DMS153 (cell line): ENCODE data around the gene LLGL2.

ENCODE experiments used
- DNase-seq: peaks from one replicate; lab custom pipeline; 2025; lab: John Stamatoyannopoulos, UW

LLGL2 gene

DNA sequence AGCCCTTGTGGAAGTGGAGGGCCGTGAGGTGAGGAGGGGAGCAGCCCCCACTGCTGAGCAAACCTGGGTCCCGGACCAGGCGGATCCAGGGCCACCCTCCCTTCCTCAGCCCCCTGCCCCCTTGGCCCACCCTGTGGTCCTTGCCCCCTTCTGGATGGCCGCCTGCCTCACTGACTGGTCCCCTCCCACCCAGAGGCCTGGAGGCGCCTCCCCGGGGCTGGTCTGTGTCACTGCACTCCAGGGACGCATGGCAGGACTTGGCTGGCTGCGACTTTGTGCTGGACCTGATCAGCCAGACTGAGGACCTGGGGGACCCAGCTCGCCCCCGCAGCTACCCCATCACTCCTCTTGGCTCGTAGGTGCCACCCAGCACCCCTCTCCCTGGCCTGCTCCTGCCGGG lies 88.5 kb downstream of the LLGL2 start:
- no peak for DNase-seq

DNA sequence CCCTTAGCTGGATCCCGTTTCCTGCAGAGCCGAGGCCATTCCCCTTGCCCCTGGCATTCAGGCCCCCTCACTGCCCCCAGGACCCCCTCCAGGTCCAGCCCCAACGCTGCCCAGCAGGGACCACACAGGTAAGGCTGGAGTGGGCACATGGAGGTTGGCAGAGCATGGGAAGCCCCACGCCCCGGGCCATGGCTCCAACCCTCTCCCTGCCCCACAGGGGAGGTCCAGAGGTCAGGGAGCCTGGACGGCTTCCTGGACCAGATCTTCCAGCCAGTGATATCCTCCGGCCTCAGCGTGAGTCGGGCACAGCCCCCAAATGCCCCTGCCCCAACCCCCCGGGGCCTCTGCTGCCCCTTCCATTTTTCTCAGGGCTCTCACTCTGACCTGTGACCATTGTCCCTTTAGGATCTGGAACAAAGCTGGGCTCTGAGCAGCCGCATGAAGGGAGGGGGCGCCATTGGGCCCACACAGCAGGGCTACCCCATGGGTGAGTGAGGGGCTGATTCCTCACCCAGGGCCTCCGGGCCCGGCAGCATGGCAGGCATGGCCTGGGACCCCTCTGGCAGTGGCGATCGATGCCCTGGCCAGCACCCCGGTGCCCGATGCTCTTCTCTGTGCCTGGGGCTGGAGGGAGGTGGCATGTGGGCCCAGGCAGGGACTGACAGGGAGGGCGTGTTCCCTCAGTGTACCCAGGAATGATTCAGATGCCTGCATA lies 89.2 kb downstream of the LLGL2 start:
- no peak for DNase-seq

DNA sequence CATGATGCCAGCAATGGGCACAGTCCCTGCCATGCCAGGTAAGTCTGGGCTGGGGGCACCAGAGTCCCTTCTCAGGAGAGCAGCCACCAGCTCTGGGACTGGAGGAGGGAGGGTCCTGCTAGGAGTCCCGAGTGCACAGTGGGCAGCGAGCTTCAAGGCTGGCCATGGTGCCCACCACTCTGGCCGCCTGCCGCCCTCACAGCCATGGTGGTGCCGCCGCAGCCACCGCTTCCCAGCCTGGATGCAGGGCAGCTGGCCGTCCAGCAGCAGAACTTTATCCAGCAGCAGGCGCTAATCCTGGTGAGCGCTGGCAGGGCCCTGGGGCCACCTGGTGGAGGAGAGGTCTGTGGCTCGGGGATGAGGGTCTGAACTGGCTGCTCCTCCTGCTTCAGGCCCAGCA lies 89.8 kb downstream of the LLGL2 start:
- DNase-seq, result no peak

DNA sequence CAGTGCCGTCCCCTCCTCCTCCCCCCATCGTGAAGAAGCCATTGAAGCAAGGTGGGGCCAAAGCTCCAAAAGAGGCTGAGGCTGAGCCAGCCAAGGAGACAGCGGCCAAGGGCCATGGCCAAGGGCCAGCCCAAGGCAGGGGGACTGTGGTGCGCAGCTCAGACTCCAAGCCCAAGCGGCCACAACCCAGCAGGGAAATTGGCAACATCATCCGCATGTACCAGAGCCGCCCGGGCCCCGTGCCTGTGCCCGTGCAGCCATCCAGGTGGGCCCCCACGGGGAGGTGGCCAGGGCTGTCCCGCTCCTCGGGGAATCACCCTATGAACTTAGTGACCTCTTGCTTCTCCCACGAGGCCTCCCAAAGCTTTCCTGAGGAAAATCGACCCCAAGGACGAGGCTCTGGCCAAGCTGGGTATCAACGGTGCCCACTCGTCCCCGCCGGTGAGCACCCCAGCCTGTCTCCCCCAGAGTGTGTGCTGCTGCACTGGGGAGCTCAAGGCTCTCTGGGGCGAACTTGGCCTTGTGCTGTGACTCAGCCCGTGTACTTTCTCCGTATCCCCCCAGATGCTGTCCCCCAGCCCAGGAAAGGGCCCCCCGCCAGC lies 91.1 kb downstream of the LLGL2 start:
- no peak for DNase-seq

DNA sequence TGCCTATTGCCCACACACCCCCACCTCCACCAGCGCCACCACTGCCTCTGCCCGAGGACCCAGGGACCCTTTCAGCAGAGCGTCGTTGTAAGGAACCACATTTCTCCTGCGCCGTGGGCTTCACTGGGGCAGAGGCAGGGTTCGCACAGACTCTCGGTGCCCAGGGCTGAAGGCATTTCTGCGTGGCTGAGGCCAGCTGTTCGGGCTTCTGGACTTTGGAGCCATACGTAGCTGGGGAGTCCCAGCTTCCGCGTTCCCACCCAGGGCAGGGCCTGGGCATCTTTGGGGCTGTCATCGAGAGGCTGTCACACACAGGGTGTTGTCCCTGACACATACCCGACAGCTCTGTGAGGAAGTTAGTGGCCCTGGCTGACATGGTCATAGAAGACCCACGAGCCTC lies 91.7 kb downstream of the LLGL2 start:
- no peak for DNase-seq

DNA sequence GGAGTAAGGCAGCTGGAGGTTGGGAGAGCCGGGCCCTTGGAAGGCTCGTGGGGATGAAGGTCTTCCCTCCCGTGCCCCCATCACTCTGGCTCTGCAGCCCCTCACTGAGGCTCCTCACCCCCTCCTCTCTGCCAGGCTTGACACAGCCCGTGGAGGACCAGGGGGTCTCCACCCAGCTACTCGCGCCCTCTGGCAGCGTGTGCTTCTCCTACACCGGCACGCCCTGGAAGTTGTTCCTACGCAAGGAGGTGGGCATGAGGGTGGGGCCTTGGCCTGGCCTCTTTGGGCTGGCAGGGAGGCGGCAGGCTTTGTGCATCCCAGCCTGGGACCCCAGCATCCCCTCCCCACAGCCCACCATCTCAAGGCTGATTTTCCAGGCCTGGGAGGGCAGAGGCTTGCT lies 92.2 kb downstream of the LLGL2 start:
- no peak for DNase-seq

DNA sequence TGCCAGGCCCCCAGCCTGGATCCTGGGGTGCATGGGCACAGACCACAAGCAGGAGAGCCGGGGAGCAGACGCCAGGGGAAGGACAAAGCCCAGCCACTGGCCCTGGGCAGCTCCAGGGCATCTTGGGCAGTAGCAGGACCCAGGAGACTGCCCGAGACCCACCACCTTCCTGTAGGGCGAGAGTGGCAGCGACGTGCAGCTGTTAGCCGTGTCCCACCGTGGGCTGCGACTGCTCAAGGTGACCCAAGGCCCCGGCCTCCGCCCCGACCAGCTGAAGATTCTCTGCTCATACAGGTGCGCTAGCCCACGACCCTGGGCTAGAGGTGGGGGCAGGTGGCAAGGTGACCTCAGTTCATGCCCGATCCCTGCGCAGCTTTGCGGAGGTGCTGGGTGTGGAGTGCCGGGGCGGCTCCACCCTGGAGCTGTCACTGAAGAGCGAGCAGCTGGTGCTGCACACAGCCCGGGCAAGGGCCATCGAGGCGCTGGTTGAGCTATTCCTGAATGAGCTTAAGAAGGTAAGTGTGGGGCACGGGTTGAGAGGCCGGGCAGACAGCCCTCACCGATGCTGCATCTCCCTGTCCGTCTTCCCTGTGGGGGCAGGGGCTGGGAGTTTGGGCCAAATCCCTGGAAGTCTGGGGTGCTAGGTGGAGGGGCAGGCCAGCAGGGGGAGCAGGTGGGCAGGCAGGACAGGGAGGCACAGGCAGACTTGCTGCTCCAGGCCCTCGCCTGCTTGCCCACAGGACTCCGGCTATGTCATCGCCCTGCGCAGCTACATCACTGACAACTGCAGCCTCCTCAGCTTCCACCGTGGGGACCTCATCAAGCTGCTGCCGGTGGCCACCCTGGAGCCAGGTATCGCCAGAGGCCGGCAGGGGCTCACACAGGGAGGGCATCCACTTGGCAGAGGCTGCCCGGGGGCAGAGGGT lies 94.3 kb downstream of the LLGL2 start:
- peak; percentile 33 for DNase-seq

DNA sequence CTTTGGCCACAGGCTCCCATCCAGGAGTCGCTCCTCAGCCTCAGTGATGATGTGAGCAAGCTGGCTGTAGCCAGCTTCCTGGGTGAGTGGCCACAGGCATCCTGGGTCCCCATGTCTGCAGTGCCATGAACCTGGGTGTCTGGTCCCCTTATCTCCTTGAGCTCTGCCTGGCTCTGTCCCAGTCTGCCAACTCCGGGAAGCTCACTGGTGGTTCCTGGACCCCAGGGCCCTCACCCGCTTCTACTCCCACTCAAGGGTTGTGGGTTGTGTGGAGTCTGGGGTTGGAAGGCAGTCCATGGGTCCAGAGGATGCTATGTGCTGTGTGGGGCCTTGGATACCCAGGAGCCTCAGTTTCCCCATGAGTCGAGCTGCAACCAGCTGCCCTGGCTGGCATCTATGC lies 96.0 kb downstream of the LLGL2 start:
- DNase-seq, result no peak

DNA sequence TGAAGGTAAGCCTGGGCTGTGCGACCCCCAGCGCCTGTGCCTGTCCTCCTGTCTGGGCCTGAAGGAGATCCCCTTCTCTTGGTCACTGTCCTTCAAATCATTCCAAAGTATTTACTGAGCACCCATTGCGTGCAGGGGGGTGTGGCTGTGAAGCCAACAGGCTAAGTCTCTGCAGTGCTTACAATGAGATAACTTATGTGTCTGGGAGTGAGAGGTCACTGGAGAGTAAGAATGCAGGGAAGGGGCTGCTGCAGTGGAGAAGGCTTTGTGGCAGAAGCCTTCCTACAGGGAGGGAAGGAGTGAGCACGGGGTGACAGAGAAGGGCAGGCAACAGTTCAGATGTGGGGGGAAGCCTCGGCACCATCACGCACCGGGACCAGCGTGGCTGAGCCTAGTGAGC lies 96.6 kb downstream of the LLGL2 start:
- no peak for DNase-seq

DNA sequence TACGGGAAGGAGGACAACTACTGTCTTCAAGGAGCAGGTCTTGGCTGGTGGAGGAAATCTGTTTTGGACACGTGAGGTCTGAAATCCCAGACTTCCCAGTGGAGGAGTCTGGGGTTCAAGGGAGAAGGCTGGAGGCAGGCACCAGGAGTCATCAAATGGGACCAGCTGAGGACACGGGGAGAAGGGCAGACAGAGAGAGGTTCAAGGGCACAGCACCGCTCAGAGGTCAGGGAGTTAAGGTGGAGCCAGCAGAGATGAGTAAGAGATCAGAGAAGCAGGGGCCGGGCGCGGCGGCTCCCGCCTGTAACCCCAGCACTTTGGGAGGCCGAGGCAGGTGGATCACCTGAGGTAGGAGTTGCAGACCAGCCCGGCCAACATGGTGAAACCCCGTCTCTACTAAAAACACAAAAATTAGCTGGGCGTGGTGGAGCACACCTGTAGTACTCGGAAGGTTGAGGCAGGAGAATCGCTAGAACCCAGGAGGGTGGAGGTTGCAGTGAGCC lies 97.3 kb downstream of the LLGL2 start:
- DNase-seq, result no peak

DNA sequence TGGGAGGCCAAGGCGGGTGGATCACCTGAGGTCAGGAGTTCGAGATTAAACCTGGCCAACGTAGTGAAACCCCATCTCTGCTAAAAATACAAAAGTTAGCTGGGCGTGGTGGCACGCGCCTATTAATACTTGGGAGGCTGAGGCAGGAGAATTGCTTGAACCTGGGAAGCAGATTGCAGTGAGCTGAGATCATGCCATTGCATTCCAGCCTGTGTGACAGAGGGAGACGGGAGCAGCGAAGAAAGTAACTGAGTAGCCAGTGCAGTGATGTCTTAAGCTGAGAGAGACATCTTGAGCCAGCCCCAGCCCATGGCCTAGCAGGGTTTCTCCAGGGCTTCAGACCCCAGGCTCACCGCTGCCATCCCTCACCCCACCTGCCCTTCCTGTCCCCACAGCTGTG lies 97.9 kb downstream of the LLGL2 start:
- no peak for DNase-seq

DNA sequence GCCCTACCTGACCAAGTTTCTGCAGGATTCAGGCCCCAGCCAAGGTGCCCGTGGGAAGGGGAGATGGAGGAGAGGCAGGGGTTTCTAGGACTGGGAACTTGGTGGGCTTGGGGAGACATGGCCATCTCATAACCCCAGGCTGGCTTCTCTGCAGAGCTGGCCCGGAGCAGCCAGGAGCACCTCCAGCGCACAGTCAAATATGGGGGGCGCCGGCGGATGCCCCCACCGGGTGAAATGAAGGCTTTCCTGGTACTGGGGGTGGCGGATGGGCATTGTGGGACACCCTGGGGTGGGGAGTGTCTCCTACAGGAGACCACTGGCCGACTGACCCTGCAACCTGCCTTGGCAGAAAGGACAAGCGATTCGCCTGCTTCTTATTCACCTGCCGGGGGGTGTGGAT lies 98.5 kb downstream of the LLGL2 start:
- no peak for DNase-seq
